Right lobe of liver (tissue), 4 donors: ENCODE measurements around the gene LIPJ.

Source experiments
- POLR2A ChIP-seq: fragments of 450-650 bp; IDR thresholded peaks from one replicate; pipeline ENCODE4 v1.6.1; 2017; ENCODE audit warnings: antibody characterized with exemption, mild to moderate bottlenecking
- TF ChIP-seq, protein P1 (sequence below), 4 donors: fragments of 200-600 bp in 3 of 4; fragments of 450-650 bp in 1 of 4; IDR thresholded peaks; one replicate each; pipeline versions ENCODE4 v1.5.1 to v1.8.0; 2016 to 2022; ENCODE audit warnings: antibody characterized with exemption in 4 of 4, mild to moderate bottlenecking in 2 of 4
- donor health status: DM: no; HTN: no; CAD: no.
- donor health status: DM: no; HTN: no; CAD: no.
- donor health status: DM: no; HTN: yes; CAD: no.

- TF ChIP-seq POLR2A, result no peak
- TF ChIP-seq, protein P1, sequence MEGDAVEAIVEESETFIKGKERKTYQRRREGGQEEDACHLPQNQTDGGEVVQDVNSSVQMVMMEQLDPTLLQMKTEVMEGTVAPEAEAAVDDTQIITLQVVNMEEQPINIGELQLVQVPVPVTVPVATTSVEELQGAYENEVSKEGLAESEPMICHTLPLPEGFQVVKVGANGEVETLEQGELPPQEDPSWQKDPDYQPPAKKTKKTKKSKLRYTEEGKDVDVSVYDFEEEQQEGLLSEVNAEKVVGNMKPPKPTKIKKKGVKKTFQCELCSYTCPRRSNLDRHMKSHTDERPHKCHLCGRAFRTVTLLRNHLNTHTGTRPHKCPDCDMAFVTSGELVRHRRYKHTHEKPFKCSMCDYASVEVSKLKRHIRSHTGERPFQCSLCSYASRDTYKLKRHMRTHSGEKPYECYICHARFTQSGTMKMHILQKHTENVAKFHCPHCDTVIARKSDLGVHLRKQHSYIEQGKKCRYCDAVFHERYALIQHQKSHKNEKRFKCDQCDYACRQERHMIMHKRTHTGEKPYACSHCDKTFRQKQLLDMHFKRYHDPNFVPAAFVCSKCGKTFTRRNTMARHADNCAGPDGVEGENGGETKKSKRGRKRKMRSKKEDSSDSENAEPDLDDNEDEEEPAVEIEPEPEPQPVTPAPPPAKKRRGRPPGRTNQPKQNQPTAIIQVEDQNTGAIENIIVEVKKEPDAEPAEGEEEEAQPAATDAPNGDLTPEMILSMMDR (IDR thresholded peaks at IDR 0.05), result no peak
Observed at GRCh38 chr10:88557658-88558057, 28.9 kb upstream of the LIPJ start.
